Epithelial cell of esophagus (primary cell): ENCODE data around the gene HRH3.

Experiments used
- DNase-seq: peaks from one replicate; pipeline ENCODE4 v3.0.0; 2010; ENCODE audit warnings: low read depth
- H3K4me3 ChIP-seq: 2 replicates; pipeline ENCODE4 v1.5.1; 2011; ENCODE audit warnings: mild to moderate bottlenecking, low read length, control low read depth
- CTCF ChIP-seq: IDR thresholded peaks from 2 replicates; pipeline ENCODE4 v1.5.1; 2011; ENCODE audit warnings: low read depth, mild to moderate bottlenecking, low read length, control low read depth, inconsistent platforms; ENCODE audit not compliant: insufficient read depth; ENCODE audit errors: missing control alignments

HRH3 gene

DNA sequence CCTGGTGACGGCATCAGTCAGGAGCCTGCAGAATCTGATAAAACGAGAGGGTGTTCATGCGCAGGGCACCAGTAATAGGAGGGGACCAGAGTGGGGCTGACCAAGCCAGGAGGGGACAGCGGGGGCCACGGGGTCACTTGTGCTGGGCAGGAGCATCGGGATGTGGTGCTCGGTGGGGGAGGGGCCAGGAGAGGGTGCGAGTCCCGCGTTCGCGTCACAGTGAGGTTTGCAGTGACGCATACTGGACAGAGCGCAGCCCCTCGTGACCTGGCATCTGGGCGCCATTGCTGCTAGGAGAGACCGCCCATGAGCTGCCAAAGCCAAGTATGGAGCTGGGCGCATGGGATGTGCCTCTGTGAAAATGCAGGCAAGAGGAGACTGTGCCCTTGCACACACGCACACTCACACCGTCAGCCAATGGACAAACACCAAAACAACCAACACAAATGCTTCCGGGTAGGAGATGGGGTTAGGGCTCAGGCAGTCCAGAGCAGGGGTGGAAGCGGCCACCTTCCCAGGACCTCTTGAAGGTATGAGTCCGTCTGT, 51.1 kb downstream of the HRH3 start:
- DNase-seq: no peak
- H3K4me3 ChIP-seq: no peak overlapping the region
- TF ChIP-seq CTCF: no peak

DNA sequence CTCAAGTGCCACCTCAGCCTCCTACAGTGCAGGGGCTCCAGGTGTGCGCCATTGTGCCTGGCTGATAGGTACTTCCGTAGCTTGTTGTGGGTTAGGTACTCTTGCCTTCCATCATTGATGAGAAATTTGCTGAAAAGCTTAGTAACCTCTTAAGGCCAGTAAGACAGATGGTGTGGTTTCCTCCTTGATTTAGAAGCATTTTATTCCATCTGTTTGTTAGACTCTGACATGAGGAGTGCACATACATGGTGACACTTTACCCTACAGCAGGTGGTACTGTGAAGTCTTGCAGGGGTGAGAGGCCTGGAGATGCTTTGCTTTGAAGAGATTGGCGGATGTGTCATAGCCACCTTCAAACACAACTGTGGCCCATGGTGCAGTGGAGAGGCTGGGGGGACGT, 52.0 kb downstream of the HRH3 start:
- TF ChIP-seq CTCF: no peak
- no peak overlapping the region for H3K4me3 ChIP-seq
- DNase-seq: no peak

GRCh38 chr20:62167474-62167873, 52.6 kb downstream of the HRH3 start:
- no peak for DNase-seq
- H3K4me3 ChIP-seq: no peak overlapping the region
- TF ChIP-seq CTCF: no peak

GRCh38 chr20:62165762-62166399, 54.2 kb downstream of the HRH3 start:
- H3K4me3 ChIP-seq: no peak overlapping the region
- no peak for DNase-seq
- TF ChIP-seq CTCF: no peak
